ENCODE results near the gene CNST.
A peak's percentile ranks its signal among the peaks of the same experiment; 100 is the strongest.
"Not testable (repeated sequence)": the region's sequence is repeated elsewhere in the genome, so short reads cannot be mapped to it uniquely, and the experiment has no call there.

The CNST gene

GRCh38 chr1:246587032-246587431 lies 20.8 kb downstream of the CNST start:
- no peak for DNase-seq (ENCODE audit: low read depth)

- peak; percentile 87 for DNase-seq (ENCODE audit: low read depth)
Observed at GRCh38 chr1:246587606-246588005, 21.4 kb downstream of the CNST start.

- no peak for DNase-seq (ENCODE audit: low read depth)
Observed at GRCh38 chr1:246588159-246588721, 22.0 kb downstream of the CNST start.

GRCh38 chr1:246589919-246590318 lies 23.7 kb downstream of the CNST start:
- not testable (repeated sequence) for DNase-seq (ENCODE audit: low read depth)

GRCh38 chr1:246591047-246591446 lies 24.8 kb downstream of the CNST start:
- no peak for DNase-seq (ENCODE audit: low read depth)

- DNase-seq (ENCODE audit: low read depth) = no peak
Observed at GRCh38 chr1:246591504-246591903, 25.2 kb downstream of the CNST start.

GRCh38 chr1:246591958-246592357 lies 25.7 kb downstream of the CNST start:
- no peak for DNase-seq (ENCODE audit: low read depth)

GRCh38 chr1:246592695-246593094 lies 26.4 kb downstream of the CNST start:
- peak; percentile 97 for DNase-seq (ENCODE audit: low read depth)

GRCh38 chr1:246595146-246595545 lies 28.9 kb downstream of the CNST start:
- DNase-seq (ENCODE audit: low read depth) = no peak

- peak; percentile 84 for DNase-seq (ENCODE audit: low read depth)
Observed at GRCh38 chr1:246597340-246597739, 31.1 kb downstream of the CNST start.

GRCh38 chr1:246597971-246598370 lies 31.7 kb downstream of the CNST start:
- DNase-seq (ENCODE audit: low read depth) = no peak

- no peak for DNase-seq (ENCODE audit: low read depth)
Observed at GRCh38 chr1:246599315-246599714, 33.1 kb downstream of the CNST start.

GRCh38 chr1:246600579-246600978 lies 34.3 kb downstream of the CNST start:
- no peak for DNase-seq (ENCODE audit: low read depth)

- DNase-seq (ENCODE audit: low read depth) = no peak
Observed at GRCh38 chr1:246602194-246602593, 35.9 kb downstream of the CNST start.

- not testable (repeated sequence) for DNase-seq (ENCODE audit: low read depth)
Observed at GRCh38 chr1:246605231-246605630, 39.0 kb downstream of the CNST start.

GRCh38 chr1:246607462-246607861 lies 41.2 kb downstream of the CNST start:
- DNase-seq (ENCODE audit: low read depth) = no peak

GRCh38 chr1:246608616-246609376 lies 42.5 kb downstream of the CNST start:
- DNase-seq (ENCODE audit: low read depth) = peak; percentile 79

GRCh38 chr1:246609632-246610031 lies 43.4 kb downstream of the CNST start:
- DNase-seq (ENCODE audit: low read depth) = no peak

GRCh38 chr1:246613096-246613758 lies 47.0 kb downstream of the CNST start:
- DNase-seq (ENCODE audit: low read depth) = no peak

- DNase-seq (ENCODE audit: low read depth) = no peak
Observed at GRCh38 chr1:246617156-246617555, 50.9 kb downstream of the CNST start.

GRCh38 chr1:246617768-246618167 lies 51.5 kb downstream of the CNST start:
- no peak for DNase-seq (ENCODE audit: low read depth)

GRCh38 chr1:246618240-246618808 lies 52.1 kb downstream of the CNST start:
- DNase-seq (ENCODE audit: low read depth) = no peak

All from fibroblast of gingiva (primary cell).